H1 (cell line): ENCODE results near the gene EIPR1. TPM values are rescaled to one million over a fixed set of nuclear protein-coding genes. Genes with fewer than 3 reads are reported as not detected.

Experiments used
- CTCF ChIA-PET: fragments of 300-600 bp; sonication (Branson Sonifier 250); formaldehyde crosslinking; loops from one replicate; lab custom pipeline; 2021; ENCODE audit not compliant: partially characterized antibody; lab: Charles Lee
- POLR2A ChIA-PET: fragments of 300-600 bp; sonication (Branson Sonifier 250); formaldehyde crosslinking; loops from one replicate; lab custom pipeline; 2021; ENCODE audit warnings: inconsistent platforms; ENCODE audit not compliant: partially characterized antibody; lab: Charles Lee
- DNase-seq, 2 experiments: peaks; one replicate each; pipeline versions ENCODE4 v3.0.0 to v3.0.0-alpha.2; 2010 to 2022; ENCODE audit warnings: low spot score in 2 of 2, low read depth in 1 of 2, mixed read lengths in 1 of 2
- FAIRE-seq: peaks from 2 replicates; lab custom pipeline; 2011; peaks lifted over from hg19 to GRCh38; lab: Jason Lieb, UNC
- H2AFZ ChIP-seq: 2 replicates; pipeline ENCODE4 v1.8.1; 2012; ENCODE audit warnings: low read length, inconsistent platforms
- H2AK5ac ChIP-seq: 2 replicates; pipeline ENCODE4 v1.6.1; 2013; ENCODE audit warnings: low read depth, low read length
- H2BK120ac ChIP-seq: replicated peaks from 2 replicates; pipeline ENCODE3; 2013; ENCODE audit warnings: low read depth, low read length, inconsistent platforms
- H2BK12ac ChIP-seq: 2 replicates; pipeline ENCODE4 v1.6.1; 2013; ENCODE audit warnings: low read depth, low read length
- H2BK15ac ChIP-seq: 2 replicates; pipeline ENCODE4 v1.6.1; 2013; ENCODE audit warnings: low read length
- H2BK20ac ChIP-seq: 2 replicates; pipeline ENCODE4 v1.6.1; 2013; ENCODE audit warnings: low read length
- H2BK5ac ChIP-seq: 2 replicates; pipeline ENCODE4 v1.6.1; 2013; ENCODE audit warnings: low read depth, low read length
- H3K14ac ChIP-seq: 2 replicates; pipeline ENCODE4 v1.6.1; 2013; ENCODE audit warnings: inconsistent platforms; ENCODE audit not compliant: insufficient read length
- H3K18ac ChIP-seq: 2 replicates; pipeline ENCODE4 v1.6.1; 2013; ENCODE audit warnings: low read length; ENCODE audit errors: extremely low read depth
- H3K23ac ChIP-seq: 2 replicates; pipeline ENCODE4 v1.6.1; 2013; ENCODE audit warnings: inconsistent platforms; ENCODE audit not compliant: insufficient read length
- H3K23me2 ChIP-seq: 2 replicates; pipeline ENCODE4 v1.6.1; 2013; ENCODE audit warnings: low read depth, low read length
- H3K27ac ChIP-seq: 2 replicates; pipeline ENCODE4 v1.6.1; 2011; ENCODE audit warnings: low read depth, low read length, inconsistent platforms
- H3K27me3 ChIP-seq, 4 experiments: replicated peaks in 1 of 4; 1 replicate in 1 of 4; 2 replicates in 3 of 4; pipeline versions ENCODE4 v1.6.1 to v1.8.1; 2011 to 2013; ENCODE audit warnings: low read length in 3 of 4, mild to moderate bottlenecking in 3 of 4, inconsistent platforms in 2 of 4, mixed read lengths in 2 of 4, moderate library complexity in 1 of 4; ENCODE audit not compliant: control insufficient read depth in 3 of 4, insufficient read depth in 3 of 4; ENCODE audit errors: extremely low read depth in 1 of 4
- H3K36me3 ChIP-seq, 4 experiments: 2 replicates each; pipeline versions ENCODE4 v1.6.1 to v1.8.1; 2011 to 2013; ENCODE audit warnings: mild to moderate bottlenecking in 4 of 4, low read length in 3 of 4, moderate library complexity in 2 of 4, control low read depth in 1 of 4, inconsistent platforms in 1 of 4; ENCODE audit not compliant: insufficient read depth in 4 of 4, control insufficient read depth in 2 of 4
- H3K4ac ChIP-seq: replicated peaks from 2 replicates; pipeline ENCODE3; 2013; ENCODE audit warnings: low read length, low read depth, mixed read lengths, inconsistent platforms; ENCODE audit not compliant: insufficient read length
- H3K4me1 ChIP-seq, 4 experiments: replicated peaks in 1 of 4; 1 replicate in 1 of 4; 2 replicates in 3 of 4; pipeline versions ENCODE4 v1.6.1 to v1.8.1; 2011 to 2013; ENCODE audit warnings: low read length in 3 of 4, inconsistent platforms in 2 of 4, mixed read lengths in 1 of 4; ENCODE audit not compliant: insufficient read depth in 4 of 4, control insufficient read depth in 3 of 4
- H3K4me2 ChIP-seq, 2 experiments: 2 replicates each; pipeline versions ENCODE4 v1.6.1 to v1.8.1; 2011 to 2013; ENCODE audit warnings: low read depth in 2 of 2, low read length in 2 of 2, control low read depth in 1 of 2, inconsistent platforms in 1 of 2, mild to moderate bottlenecking in 1 of 2; ENCODE audit not compliant: insufficient read depth in 1 of 2
- H3K4me3 ChIP-seq, 4 experiments: fragments of 200-600, 300-600 bp in 1 of 4; sonication (generic), shearing (Covaris generic), sonication (Bioruptor Twin) in 1 of 4; 2 replicates each; pipeline versions ENCODE4 v1.5.1 to v1.8.1; 2011 to 2016; ENCODE audit warnings: low read length in 4 of 4, low read depth in 3 of 4, control low read depth in 2 of 4, inconsistent platforms in 2 of 4, mild to moderate bottlenecking in 2 of 4, mixed read lengths in 1 of 4, moderate library complexity in 1 of 4; ENCODE audit not compliant: insufficient read depth in 2 of 4; ENCODE audit errors: extremely low read depth in 1 of 4
- H3K56ac ChIP-seq: replicated peaks from 2 replicates; pipeline ENCODE3; 2013; ENCODE audit warnings: low read depth, mild to moderate bottlenecking, mixed read lengths, low read length, inconsistent platforms; ENCODE audit not compliant: insufficient read length
- H3K79me1 ChIP-seq: 2 replicates; pipeline ENCODE4 v1.6.1; 2013; ENCODE audit warnings: low read depth, low read length, control low read depth
- H3K79me2 ChIP-seq, 2 experiments: 2 replicates each; pipeline versions ENCODE4 v1.6.1 to v1.8.1; 2012 to 2013; ENCODE audit warnings: low read length in 2 of 2, mild to moderate bottlenecking in 2 of 2, inconsistent platforms in 1 of 2; ENCODE audit not compliant: insufficient read depth in 2 of 2, control insufficient read depth in 1 of 2
- H3K9ac ChIP-seq, 4 experiments: replicated peaks in 1 of 4; 1 replicate in 1 of 4; 2 replicates in 3 of 4; pipeline versions ENCODE4 v1.6.1 to v1.8.1; 2011 to 2013; ENCODE audit warnings: low read depth in 3 of 4, low read length in 3 of 4, control low read depth in 2 of 4, mild to moderate bottlenecking in 2 of 4, moderate library complexity in 2 of 4, inconsistent platforms in 1 of 4; ENCODE audit errors: extremely low read depth in 1 of 4
- H3K9me3 ChIP-seq, 2 experiments: 2 replicates each; pipeline versions ENCODE4 v1.6.1 to v1.8.1; 2012 to 2013; ENCODE audit warnings: mild to moderate bottlenecking in 2 of 2, moderate library complexity in 2 of 2, control low read depth in 1 of 2, inconsistent platforms in 1 of 2, low read depth in 1 of 2, low read length in 1 of 2, mixed read lengths in 1 of 2; ENCODE audit not compliant: insufficient read depth in 2 of 2
- H4K20me1 ChIP-seq, 2 experiments: replicated peaks in 1 of 2; 2 replicates each; pipeline versions ENCODE3 to v1.8.1; 2011 to 2013; ENCODE audit warnings: inconsistent platforms in 2 of 2, low read length in 2 of 2, mild to moderate bottlenecking in 1 of 2; ENCODE audit not compliant: insufficient read depth in 2 of 2, control insufficient read depth in 1 of 2
- H4K5ac ChIP-seq: 2 replicates; pipeline ENCODE4 v1.6.1; 2013; ENCODE audit warnings: low read length, low read depth, mixed read lengths, inconsistent platforms; ENCODE audit not compliant: insufficient read length
- H4K8ac ChIP-seq: 2 replicates; pipeline ENCODE4 v1.8.0; 2013; ENCODE audit warnings: mild to moderate bottlenecking, moderate library complexity, low read length, inconsistent platforms; ENCODE audit not compliant: insufficient read depth; ENCODE audit errors: extremely low read depth
- H4K91ac ChIP-seq: replicated peaks from 2 replicates; pipeline ENCODE3; 2013; ENCODE audit warnings: low read length, mixed read lengths, inconsistent platforms; ENCODE audit not compliant: insufficient read length
- EP300 ChIP-seq, 2 experiments: IDR thresholded peaks; 1 replicate in 1 of 2; 2 replicates in 1 of 2; pipeline ENCODE4 v1.6.1; 2011 to 2012; ENCODE audit warnings: low read depth in 2 of 2, low read length in 2 of 2, mild to moderate bottlenecking in 2 of 2, borderline replicate concordance in 1 of 2, inconsistent platforms in 1 of 2, moderate library complexity in 1 of 2
- KDM1A ChIP-seq: fragments of 200-600, 300-600 bp; sonication (generic); IDR thresholded peaks from 2 replicates; pipeline ENCODE4 v1.7.1; 2016; ENCODE audit warnings: mild to moderate bottlenecking, low read length, borderline replicate concordance
- KDM5A ChIP-seq: fragments of 200-600 bp; IDR thresholded peaks from 2 replicates; pipeline ENCODE4 v1.7.1; 2012; ENCODE audit warnings: mild to moderate bottlenecking, low read length, inconsistent platforms, mixed read lengths
- MAFK ChIP-seq: IDR thresholded peaks from 2 replicates; pipeline ENCODE4 v1.6.1; 2012; ENCODE audit warnings: low read depth, mild to moderate bottlenecking, improper control_type of control experiment, low read length
- POLR2AphosphoS5 ChIP-seq: IDR thresholded peaks from 2 replicates; pipeline ENCODE4 v1.6.1; 2011; ENCODE audit warnings: low read depth, low read length
- POU5F1 ChIP-seq: IDR thresholded peaks from 2 replicates; pipeline ENCODE4 v1.6.1; 2011; ENCODE audit warnings: low read depth, mild to moderate bottlenecking, low read length, moderate library complexity
- SAP30 ChIP-seq: fragments of 300-600 bp; sonication (generic); IDR thresholded peaks from 2 replicates; pipeline ENCODE4 v1.7.1; 2012; ENCODE audit warnings: low read length, moderate library complexity, mild to moderate bottlenecking, inconsistent platforms; ENCODE audit not compliant: insufficient read depth, insufficient replicate concordance
- SIX5 ChIP-seq: IDR thresholded peaks from 2 replicates; pipeline ENCODE4 v1.6.1; 2011; ENCODE audit warnings: mild to moderate bottlenecking, low read depth, low read length
- TBP ChIP-seq: IDR thresholded peaks from 2 replicates; pipeline ENCODE4 v1.6.1; 2011; ENCODE audit warnings: low read depth, low read length, improper control_type of control experiment
- WGBS, 2 experiments: shearing (Covaris generic) in 1 of 2; methylation state at CpG; one replicate each; pipeline versions ENCODE4 v1.1.6 to v1.1.7; 2013 to 2015; ENCODE audit warnings: low lambda C conversion rate in 2 of 2, mixed read lengths in 2 of 2, inconsistent platforms in 1 of 2, low coverage in 1 of 2, missing lambda C conversion rate in 1 of 2; ENCODE audit not compliant: insufficient replicate concordance in 2 of 2, insufficient coverage in 1 of 2, insufficient read length in 1 of 2; ENCODE audit errors: extremely low coverage in 1 of 2, missing lambda C conversion rate in 1 of 2; 5-methylcytosine and 5-hydroxymethylcytosine counted together
- polyA plus RNA-seq, 7 experiments: library from polyadenylated mRNA; depleted of rRNA in 3 of 7; stranded (reverse) in 5 of 7; unstranded in 2 of 7; fragments of >200 nt in 5 of 7; fragments of 200-250 nt in 2 of 7; gene quantifications; 1 replicate in 5 of 7; 2 replicates in 1 of 7; 4 replicates in 1 of 7; pipeline versions ENCODE4 v1.2.1 to v1.2.3, GENCODE V29; 2011 to 2013; ENCODE audit warnings: missing spikeins in 2 of 7, mixed read lengths in 2 of 7
- total RNA-seq: library from RNA; stranded (reverse); fragmentation: NEBNext Ultra II Directional; extraction: Animal tissue kit (Norgen Biotek cat#: 25700); gene quantifications from 2 replicates; pipeline ENCODE4 v1.2.1, GENCODE V29; 2021
- TF ChIP-seq, protein P1 (sequence below): IDR thresholded peaks from 2 replicates; pipeline ENCODE4 v1.6.1; 2011; ENCODE audit warnings: low read depth, mild to moderate bottlenecking, low read length; ENCODE audit not compliant: insufficient read depth

The EIPR1 gene
- total and polyA plus RNA-seq, 2 of the 8 experiments (the other 6 are each of a cell fraction or from before 2014, with no cell fraction given): 26.3 to 56.4 TPM

DNA sequence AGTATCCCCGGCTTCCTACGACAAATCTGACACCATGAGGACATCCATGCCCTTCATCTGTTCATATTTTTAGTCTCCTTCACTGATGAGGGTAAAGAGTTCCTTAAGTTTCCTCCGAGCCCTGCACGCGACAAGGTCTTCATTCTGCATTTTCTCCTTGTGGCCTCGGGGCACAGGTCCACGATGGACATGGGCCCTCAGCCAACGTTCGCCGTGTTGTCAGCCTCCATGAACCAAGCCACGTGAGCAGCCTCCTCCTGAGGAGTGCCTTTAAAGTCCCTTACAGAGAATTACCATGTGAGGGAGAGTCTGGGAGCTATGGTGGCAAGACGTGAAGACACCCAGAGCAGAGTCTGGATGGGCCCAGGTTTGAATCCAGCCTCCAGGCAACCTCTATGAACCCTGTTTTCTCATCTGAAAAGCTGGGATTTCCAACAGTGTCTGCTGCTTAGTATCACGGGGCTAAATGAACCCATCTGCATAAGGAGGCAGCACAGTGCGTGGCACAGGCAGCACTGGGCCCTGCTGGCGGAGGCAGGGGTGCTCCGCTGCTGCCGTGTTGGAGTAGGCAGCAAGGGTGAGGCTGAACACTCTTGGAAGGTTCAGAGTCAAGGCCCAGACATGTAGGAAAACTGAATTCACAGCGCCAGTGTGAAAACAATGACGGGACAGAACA is 54.1 kb downstream of the EIPR1 start:
- H3K36me3 ChIP-seq: no peaks in the 10 kb centered on the region
- no peak overlapping the region for H4K5ac ChIP-seq
- no peak for TF ChIP-seq KDM1A
- TF ChIP-seq, protein P1, sequence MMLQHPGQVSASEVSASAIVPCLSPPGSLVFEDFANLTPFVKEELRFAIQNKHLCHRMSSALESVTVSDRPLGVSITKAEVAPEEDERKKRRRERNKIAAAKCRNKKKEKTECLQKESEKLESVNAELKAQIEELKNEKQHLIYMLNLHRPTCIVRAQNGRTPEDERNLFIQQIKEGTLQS: no peak
- no peak for TF ChIP-seq POLR2AphosphoS5
- no peak for TF ChIP-seq TBP
- no peak for TF ChIP-seq KDM5A
- TF ChIP-seq POU5F1: no peak
- no peak for TF ChIP-seq SAP30
- TF ChIP-seq SIX5: no peak
- no peak for TF ChIP-seq MAFK
- TF ChIP-seq EP300 (IDR thresholded peaks at IDR 0.05; ENCODE audit: borderline replicate concordance in 1 of 2, low read depth in 2 of 2, low read length in 2 of 2): no peak
- TF ChIP-seq, all 59 proteins: peak for 0
- WGBS, 2 experiments: 92% methylated on average over 19 of the region's 19 CpGs; no CpG with 5 or more reads in 1 of the 2 experiments
- Histone ChIP-seq H3K18ac (no peak overlapping the region), H3K27me3 (no peaks in the 10 kb centered on the region), H3K79me1 (peaks cover 10% of the 10 kb centered on the region; the same call in 1 of the 2 replicates), H3K14ac (no peak overlapping the region), H3K23me2 (no peaks in the 10 kb centered on the region), H2AFZ (no peak overlapping the region), H3K27ac (no peak overlapping the region; the same call in 1 of the 2 replicates), H2BK5ac (no peak overlapping the region), H2AK5ac (no peak overlapping the region), H3K4me3 (no peak overlapping the region), H3K56ac (no peak overlapping the region), H2BK15ac (no peak overlapping the region), H3K4ac (no peak overlapping the region), H3K9ac (no peak overlapping the region; a peak in 1 of 7 replicates), H3K4me2 (no peak overlapping the region), H3K23ac (no peak overlapping the region), H4K8ac (no peak overlapping the region), H3K79me2 (no peaks in the 10 kb centered on the region; a peak in 1 of 4 replicates), H3K9me3 (no peaks in the 10 kb centered on the region; a peak in 1 of 4 replicates), H3K4me1 (peaks cover 0 to 12% (median 4%) of the 10 kb centered on the region in 4 experiments; a peak in 5 of 7 replicates), H2BK12ac (no peak overlapping the region), H4K91ac (no peak overlapping the region), H2BK20ac (no peak overlapping the region), H4K20me1 (peaks cover 3 to 5% of the 10 kb centered on the region in 2 experiments), H2BK120ac (no peak overlapping the region)
- DNase-seq (no peak), FAIRE-seq (no peak)
- CTCF ChIA-PET: interaction anchor here (0.9 to 1.3 kb wide), 3 partner anchors 26 to 102 kb away, joined by 3 read pairs; no protein-coding TSS in a partner anchor
- POLR2A ChIA-PET: no interaction called here
